ENCODE measurements around the gene BBS10.
"Not testable (repeated sequence)": the region's sequence is repeated elsewhere in the genome, so short reads cannot be mapped to it uniquely, and the experiment has no call there.

Gene BBS10

GRCh38 chr12:76329606-76330005 lies 18.6 kb downstream of the BBS10 start:
- no peak for DNase-seq (ENCODE audit: low read depth)

DNA sequence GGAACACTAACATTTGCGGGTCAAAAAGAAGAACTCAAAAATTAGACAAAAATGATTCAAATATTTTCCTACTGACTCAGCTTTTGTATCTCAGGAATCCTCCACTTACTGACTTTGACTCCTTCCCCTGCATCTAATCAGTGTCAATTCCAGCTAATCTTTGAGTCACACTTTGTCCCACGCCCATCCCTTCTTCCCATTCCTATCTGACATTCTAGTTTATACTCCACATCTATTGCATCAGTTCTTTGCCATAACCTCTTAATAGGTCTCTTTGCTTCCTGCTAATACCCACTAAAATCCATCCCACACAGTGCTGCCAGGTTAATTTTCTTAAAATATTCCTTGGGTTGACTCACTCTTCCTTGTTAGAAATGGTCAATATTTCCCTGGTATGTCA lies 19.1 kb downstream of the BBS10 start:
- peak; percentile 24 for DNase-seq (ENCODE audit: low read depth)

DNA sequence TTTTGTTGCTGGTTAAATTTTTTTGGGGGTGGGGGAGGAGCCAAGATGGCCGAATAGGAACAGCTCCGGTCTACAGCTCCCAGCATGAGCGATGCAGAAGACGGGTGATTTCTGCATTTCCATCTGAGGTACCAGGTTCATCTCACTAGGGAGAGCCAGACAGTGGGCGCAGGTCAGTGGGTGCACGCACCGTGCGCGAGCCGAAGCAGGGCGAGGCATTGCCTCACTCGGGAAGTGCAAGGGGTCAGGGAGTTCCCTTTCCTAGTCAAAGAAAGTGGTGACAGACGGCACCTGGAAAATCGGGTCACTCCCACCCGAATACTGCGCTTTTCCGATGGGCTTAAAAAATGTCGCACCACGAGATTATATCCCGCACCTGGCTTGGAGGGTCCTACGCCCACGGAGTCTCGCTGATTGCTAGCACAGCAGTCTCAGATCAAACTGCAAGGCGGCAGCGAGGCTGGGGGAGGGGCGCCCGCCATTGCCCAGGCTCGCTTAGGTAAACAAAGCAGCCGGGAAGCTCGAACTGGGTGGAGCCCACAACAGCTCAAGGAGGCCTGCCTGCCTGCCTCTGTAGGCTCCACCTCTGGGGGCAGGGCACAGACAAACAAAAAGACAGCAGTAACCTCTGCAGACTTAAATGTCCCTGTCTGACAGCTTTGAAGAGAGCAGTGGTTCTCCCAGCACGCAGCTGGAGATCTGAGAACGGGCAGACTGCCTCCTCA lies 28.5 kb downstream of the BBS10 start:
- DNase-seq (ENCODE audit: low read depth), result not testable (repeated sequence)

GRCh38 chr12:76318773-76319594 lies 29.2 kb downstream of the BBS10 start:
- no peak for DNase-seq (ENCODE audit: low read depth)

DNA sequence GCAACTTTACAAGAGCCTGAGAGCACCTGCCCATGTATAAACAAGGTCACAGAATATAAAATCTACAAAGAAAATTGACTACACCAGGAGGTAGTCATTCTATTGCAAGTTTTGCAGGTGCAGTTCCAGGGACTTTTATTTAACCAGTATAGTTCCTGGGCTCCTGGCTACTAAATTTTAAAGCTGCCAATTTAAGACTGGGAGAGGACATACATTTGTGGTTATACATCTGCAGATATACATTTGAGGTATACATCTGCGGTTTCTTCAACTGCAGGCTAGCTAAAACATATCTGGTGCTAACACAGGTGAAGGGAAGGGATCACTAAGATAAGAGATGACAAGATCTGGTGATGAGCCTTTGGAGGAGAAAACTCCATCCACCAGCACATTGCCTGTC lies 30.2 kb downstream of the BBS10 start:
- no peak for DNase-seq (ENCODE audit: low read depth)

GRCh38 chr12:76316468-76316867 lies 31.7 kb downstream of the BBS10 start:
- no peak for DNase-seq (ENCODE audit: low read depth)

DNA sequence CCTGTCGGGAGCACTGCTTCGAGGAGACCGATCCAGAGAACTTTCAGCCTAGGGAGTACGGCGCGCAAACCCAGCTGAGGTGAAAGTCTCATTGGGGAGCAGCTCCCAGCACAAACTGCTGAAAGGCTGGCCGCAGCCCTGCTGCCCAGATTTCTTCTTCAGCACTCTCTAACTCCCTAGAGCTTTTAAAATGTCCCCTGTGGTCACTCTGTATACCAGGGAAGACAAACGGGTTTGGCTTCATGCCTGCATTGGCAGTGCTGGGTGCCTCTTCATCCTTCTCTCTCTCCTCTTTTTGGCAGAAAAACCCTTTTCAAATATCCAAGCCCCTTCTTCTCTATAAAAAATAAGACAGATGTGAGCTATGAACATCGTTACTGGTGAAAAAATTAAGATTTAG lies 34.9 kb downstream of the BBS10 start:
- no peak for DNase-seq (ENCODE audit: low read depth)

GRCh38 chr12:76312315-76312714 lies 35.9 kb downstream of the BBS10 start:
- no peak for DNase-seq (ENCODE audit: low read depth)

- no peak for DNase-seq (ENCODE audit: low read depth)
These were observed 36.4 kb downstream of the BBS10 start for GRCh38 chr12:76311796-76312195.

- DNase-seq (ENCODE audit: low read depth), result no peak
These were observed 38.1 kb downstream of the BBS10 start for GRCh38 chr12:76310110-76310509.

DNA sequence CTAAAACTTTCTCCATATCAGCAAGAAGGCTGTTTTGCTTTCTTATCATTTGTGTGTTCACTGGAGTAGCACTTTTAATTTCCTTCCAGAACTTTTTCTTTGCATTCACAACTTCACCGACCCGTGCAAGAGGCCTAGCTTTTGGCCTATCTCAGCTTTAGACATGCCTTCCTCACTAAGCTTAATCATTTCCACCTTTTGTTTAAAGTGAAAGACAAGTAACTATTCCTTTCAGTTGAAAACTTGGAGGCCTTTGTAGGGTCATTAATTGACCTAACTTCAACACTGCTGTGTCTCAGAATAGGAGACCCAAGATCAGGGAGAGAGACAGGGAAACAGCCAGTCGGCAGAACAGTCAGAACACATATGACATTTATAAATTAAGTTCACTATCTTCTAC lies 39.3 kb downstream of the BBS10 start:
- DNase-seq (ENCODE audit: low read depth), result no peak

DNA sequence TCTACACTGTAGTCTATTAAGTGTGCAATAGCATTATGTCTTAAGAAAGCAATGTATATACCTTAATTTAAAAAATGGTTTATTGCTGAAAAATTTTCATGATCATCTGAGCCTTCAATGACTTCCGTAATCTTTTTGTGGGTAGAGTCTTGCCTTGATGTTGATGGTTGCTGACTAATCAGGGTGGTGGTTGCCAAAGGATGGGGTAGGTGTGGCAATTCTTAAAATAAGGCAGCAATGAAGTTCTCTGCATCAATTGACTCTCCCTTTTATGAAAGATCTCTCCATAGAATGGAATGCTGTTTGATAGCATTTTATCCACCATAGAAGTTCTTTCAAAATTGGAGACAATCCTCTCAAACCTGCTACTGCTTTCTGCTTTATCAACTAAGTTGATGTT lies 41.1 kb downstream of the BBS10 start:
- DNase-seq (ENCODE audit: low read depth), result no peak

GRCh38 chr12:76303989-76304460 lies 44.2 kb downstream of the BBS10 start:
- DNase-seq (ENCODE audit: low read depth), result no peak

GRCh38 chr12:76303365-76303764 lies 44.9 kb downstream of the BBS10 start:
- no peak for DNase-seq (ENCODE audit: low read depth)

GRCh38 chr12:76300297-76300665 lies 47.9 kb downstream of the BBS10 start:
- no peak for DNase-seq (ENCODE audit: low read depth)

- no peak for DNase-seq (ENCODE audit: low read depth)
These were observed 48.5 kb downstream of the BBS10 start for GRCh38 chr12:76299536-76300296.

All from fibroblast of the conjunctiva (primary cell).